Measurements from ENCODE around the gene NUTM2D.
"Not testable (repeated sequence)": the region's sequence is repeated elsewhere in the genome, so short reads cannot be mapped to it uniquely, and the experiment has no call there.

The NUTM2D gene

GRCh38 chr10:87342711-87343258 lies 14.8 kb upstream of the NUTM2D start:
- peak overlapping the region; percentile 31 for H3K4me3 ChIP-seq (ENCODE audit: control insufficient read depth, low read depth, low read length)
- TF ChIP-seq CTCF (conservative IDR thresholded peaks at IDR 0.05; ENCODE audit: control insufficient read depth, insufficient read depth, low read depth, low read length), result peak; percentile 19

GRCh38 chr10:87345743-87346142 lies 11.8 kb upstream of the NUTM2D start:
- DNase-seq (ENCODE audit: low read depth); H3K4me3 ChIP-seq (ENCODE audit: control insufficient read depth, low read depth, low read length): not testable (repeated sequence)

More at GRCh38 chr10:87342711-87343258, 14.8 kb upstream of the NUTM2D start:
- peak; percentile 60 for DNase-seq (ENCODE audit: low read depth)

- DNase-seq (ENCODE audit: low read depth); H3K4me3 ChIP-seq (ENCODE audit: control insufficient read depth, low read depth, low read length): not testable (repeated sequence)
Measured at GRCh38 chr10:87350161-87350560, 7.4 kb upstream of the NUTM2D start.

GRCh38 chr10:87352825-87353224 lies 4.7 kb upstream of the NUTM2D start:
- DNase-seq (ENCODE audit: low read depth); H3K4me3 ChIP-seq (ENCODE audit: control insufficient read depth, low read depth, low read length): not testable (repeated sequence)

- H3K4me3 ChIP-seq (ENCODE audit: control insufficient read depth, low read depth, low read length); DNase-seq (ENCODE audit: low read depth): not testable (repeated sequence)
Measured at GRCh38 chr10:87355110-87355509, 2.4 kb upstream of the NUTM2D start.

GRCh38 chr10:87358159-87358558 lies 615 bp downstream of the NUTM2D start:
- not testable (repeated sequence) for H3K4me3 ChIP-seq (ENCODE audit: control insufficient read depth, low read depth, low read length); DNase-seq (ENCODE audit: low read depth)

GRCh38 chr10:87369514-87370112 lies 12.1 kb downstream of the NUTM2D start:
- DNase-seq (ENCODE audit: low read depth); H3K4me3 ChIP-seq (ENCODE audit: control insufficient read depth, low read depth, low read length): not testable (repeated sequence)

- DNase-seq (ENCODE audit: low read depth), result peak; percentile 42
- not testable (repeated sequence) for H3K4me3 ChIP-seq (ENCODE audit: control insufficient read depth, low read depth, low read length)
Measured at GRCh38 chr10:87374091-87374490, 16.5 kb downstream of the NUTM2D start.

GRCh38 chr10:87379115-87379514 lies 21.6 kb downstream of the NUTM2D start:
- not testable (repeated sequence) for DNase-seq (ENCODE audit: low read depth); H3K4me3 ChIP-seq (ENCODE audit: control insufficient read depth, low read depth, low read length)

- peak; percentile 61 for DNase-seq (ENCODE audit: low read depth)
- H3K4me3 ChIP-seq (ENCODE audit: control insufficient read depth, low read depth, low read length), result not testable (repeated sequence)
Measured at GRCh38 chr10:87383149-87383857, 25.8 kb downstream of the NUTM2D start.

- DNase-seq (ENCODE audit: low read depth); H3K4me3 ChIP-seq (ENCODE audit: control insufficient read depth, low read depth, low read length): not testable (repeated sequence)
Measured at GRCh38 chr10:87384283-87384682, 26.7 kb downstream of the NUTM2D start.

- not testable (repeated sequence) for DNase-seq (ENCODE audit: low read depth); H3K4me3 ChIP-seq (ENCODE audit: control insufficient read depth, low read depth, low read length)
Measured at GRCh38 chr10:87385762-87386360, 28.3 kb downstream of the NUTM2D start.

GRCh38 chr10:87391360-87391759 lies 33.8 kb downstream of the NUTM2D start:
- not testable (repeated sequence) for H3K4me3 ChIP-seq (ENCODE audit: control insufficient read depth, low read depth, low read length); DNase-seq (ENCODE audit: low read depth)

GRCh38 chr10:87396206-87396605 lies 38.7 kb downstream of the NUTM2D start:
- peak; percentile 5 for DNase-seq (ENCODE audit: low read depth)
- H3K4me3 ChIP-seq (ENCODE audit: control insufficient read depth, low read depth, low read length), result not testable (repeated sequence)

GRCh38 chr10:87398436-87398835 lies 40.9 kb downstream of the NUTM2D start:
- not testable (repeated sequence) for DNase-seq (ENCODE audit: low read depth); H3K4me3 ChIP-seq (ENCODE audit: control insufficient read depth, low read depth, low read length)

- not testable (repeated sequence) for DNase-seq (ENCODE audit: low read depth)
Measured at GRCh38 chr10:87407516-87408467, 50.2 kb downstream of the NUTM2D start.

GRCh38 chr10:87413921-87414320 lies 56.4 kb downstream of the NUTM2D start:
- DNase-seq (ENCODE audit: low read depth); H3K4me3 ChIP-seq (ENCODE audit: control insufficient read depth, low read depth, low read length): not testable (repeated sequence)

More at GRCh38 chr10:87407516-87408467, 50.2 kb downstream of the NUTM2D start:
- H3K4me3 ChIP-seq (ENCODE audit: control insufficient read depth, low read depth, low read length), result not testable (repeated sequence)
